Stimulated activated CD8-positive, alpha-beta memory T cell treated with anti-CD3 and anti-CD28 coated beads, Interleukin-15, amount 100 ng/mL, for 4 hours (primary cell): Measurements from ENCODE around the gene HGS.
A peak's percentile ranks its signal among the peaks of the same experiment; 100 is the strongest.
"Not testable (repeated sequence)": the region's sequence is repeated elsewhere in the genome, so short reads cannot be mapped to it uniquely, and the experiment has no call there.

ENCODE experiments used
- DNase-seq, 2 donors: peaks; one replicate each; pipeline ENCODE4 v3.0.0-alpha.2; 2020; ENCODE audit warnings: low read depth in 2 of 2

Gene HGS

GRCh38 chr17:81655378-81656117 lies 28.3 kb upstream of the HGS start:
- no peak for DNase-seq

DNA sequence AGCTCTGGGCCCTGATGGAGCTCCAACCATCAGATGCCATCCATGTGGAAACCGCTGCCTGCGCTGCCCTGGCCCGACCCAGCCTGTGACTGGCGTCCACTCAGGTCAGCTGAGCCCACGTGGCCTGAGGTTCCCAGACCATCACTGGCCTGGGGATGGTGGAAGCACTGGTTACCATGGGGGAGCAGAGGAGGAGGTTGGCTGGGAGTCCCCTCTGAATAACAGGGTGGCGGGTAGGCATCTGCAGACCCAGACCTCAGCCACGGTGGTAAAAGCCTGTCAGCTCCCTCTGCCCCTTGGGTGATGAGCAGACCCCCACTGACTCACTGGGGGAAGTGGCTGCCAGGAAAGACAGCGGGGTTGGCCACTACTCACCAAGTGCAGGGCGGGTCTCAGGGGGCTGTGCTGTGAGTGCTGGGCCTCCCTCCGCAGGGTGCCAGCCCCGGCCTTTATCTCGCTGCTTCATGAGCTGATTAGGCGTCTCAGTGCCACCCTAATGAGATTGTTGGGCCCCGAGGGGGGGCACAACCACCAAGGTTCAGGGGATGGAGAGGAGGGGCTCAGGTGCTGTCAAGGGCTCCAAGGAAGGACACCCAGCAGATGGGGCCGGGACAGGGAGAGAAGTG lies 27.6 kb upstream of the HGS start, which contains the start of gene PDE6G:
TSS of gene PDE6G (minus strand) at position 425 of the 626 bp plus-strand sequence. CDS start 3,237 bp downstream, outside the sequence.
- no peak for DNase-seq

- DNase-seq: no peak
Observed at GRCh38 chr17:81656835-81657234, 27.0 kb upstream of the HGS start.

GRCh38 chr17:81659038-81659437 lies 24.8 kb upstream of the HGS start:
- DNase-seq: no peak

DNA sequence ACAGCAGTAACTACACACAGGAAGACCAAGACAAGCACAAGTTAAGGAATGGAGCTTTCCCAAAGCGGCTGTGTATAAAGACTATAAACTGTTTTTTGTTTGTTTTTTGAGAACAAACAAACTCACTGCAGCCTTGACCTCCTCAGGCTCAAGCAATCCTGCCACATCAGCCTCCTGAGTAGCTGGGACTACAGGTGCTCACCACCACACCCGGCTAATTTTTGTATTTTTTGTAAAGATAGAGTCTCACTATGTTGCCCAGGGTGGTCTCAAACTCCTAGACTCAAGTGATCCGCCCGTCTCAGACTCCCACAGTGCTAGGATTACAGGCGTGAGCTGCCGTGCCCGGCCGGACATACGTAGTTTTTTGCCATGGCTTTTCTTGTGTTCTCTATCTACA lies 23.4 kb upstream of the HGS start:
- DNase-seq: no peak

- DNase-seq: no peak
Observed at GRCh38 chr17:81662002-81662401, 21.8 kb upstream of the HGS start.

DNA sequence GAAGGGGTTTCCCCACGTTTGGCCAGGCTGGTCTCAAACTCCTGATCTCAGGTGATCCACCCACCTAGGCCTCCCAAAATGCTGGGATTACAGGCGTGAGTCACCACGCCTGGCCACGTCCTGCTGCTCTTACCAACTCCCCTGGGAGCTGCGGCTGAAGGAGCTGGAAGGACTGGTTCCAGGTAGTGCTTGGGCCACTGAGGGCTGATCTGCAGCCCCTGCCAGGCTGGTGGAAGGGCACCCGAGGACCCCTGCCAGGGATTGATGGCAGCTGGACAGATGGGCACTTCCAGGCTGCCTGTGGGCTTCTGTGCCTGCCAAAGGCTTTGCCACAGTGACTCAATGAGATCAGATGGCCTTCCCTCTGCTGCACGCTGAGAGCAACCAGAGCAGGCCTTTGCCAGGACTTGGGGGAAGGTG lies 19.8 kb upstream of the HGS start:
- DNase-seq: no peak

DNA sequence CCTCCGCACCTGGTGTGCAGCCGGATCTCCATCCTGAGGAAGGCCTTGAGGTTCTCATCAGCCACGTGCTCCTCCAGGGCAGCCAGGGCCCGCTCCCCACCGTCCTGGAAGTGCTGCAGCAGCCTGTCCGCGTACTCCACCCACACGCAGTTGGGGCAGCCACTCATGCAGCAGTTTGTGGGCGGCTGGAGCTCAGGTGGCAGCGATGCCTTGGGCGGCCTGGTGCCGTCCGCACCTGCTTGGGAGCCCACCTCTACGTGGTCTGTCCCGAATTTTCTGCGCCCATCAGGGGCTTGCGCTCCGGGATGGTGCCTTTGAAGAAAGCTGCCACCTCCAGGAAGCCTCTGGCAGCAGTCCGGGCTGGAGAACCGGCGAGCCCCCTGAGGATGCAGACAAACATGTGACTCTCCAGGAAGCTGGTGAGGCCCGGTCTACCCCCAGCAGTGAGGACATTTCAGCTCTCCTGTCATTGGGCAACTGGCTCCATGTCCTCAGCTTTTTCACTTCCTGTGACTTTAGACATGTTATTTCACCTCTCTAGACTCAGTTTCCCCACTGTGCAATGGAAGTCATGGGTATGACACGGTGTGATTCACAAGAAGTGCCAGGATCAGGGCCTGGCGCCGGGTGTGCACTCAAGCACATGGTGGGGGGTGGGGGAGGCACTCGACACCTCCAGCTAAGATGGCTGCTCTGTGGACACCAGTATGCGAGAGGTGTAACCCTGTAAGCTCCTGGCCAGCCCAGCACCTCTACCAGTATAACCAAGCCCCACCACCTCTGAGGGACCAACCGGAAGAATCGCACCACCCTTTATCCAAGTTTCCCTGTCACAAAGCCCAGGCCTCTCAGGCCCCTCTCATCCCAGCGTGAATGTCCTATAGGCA lies 18.4 kb upstream of the HGS start:
- DNase-seq: no peak

- DNase-seq: no peak
Observed at GRCh38 chr17:81666092-81666341, 17.8 kb upstream of the HGS start.

DNA sequence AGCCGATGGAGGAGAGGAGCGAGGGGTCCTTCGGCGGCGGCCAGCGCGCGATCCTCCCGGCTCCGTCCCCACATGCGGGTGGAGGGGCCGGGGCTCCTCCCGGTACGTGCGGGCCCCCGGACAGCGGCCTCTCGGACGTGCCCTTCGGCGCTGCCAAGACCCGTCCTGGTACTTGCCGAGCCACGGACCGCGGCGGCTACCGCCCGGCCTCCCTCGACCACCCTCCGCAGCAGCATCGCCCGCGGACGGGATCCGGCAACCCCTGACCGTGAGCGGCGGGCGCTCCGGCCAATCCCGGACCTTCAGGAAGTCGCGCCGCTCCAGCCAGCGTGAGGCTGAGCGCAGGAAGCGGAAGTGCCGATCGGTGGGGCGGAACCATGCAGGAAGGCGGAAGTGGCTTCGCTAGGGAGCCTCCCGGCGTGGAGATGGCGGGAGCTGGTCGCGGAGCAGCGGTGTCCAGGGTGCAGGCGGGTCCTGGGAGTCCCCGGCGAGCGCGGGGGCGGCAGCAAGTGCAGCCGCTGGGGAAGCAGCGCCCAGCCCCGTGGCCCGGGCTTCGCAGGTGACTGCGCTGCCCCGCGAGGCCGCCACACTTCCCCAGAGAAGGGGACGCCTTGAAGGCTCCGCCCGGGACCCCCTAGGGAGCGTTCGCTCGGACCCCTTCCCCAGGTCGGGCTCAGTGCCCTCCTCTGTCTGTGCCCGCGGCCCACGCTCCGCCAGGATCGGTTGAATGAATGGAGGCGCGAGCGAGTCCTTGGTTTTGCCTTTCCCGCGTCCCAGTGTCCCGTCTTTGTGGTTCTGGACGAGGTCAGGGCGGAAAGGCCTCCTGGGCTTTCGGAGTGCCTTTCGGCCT lies 17.2 kb upstream of the HGS start, which contains the start of the genes CCDC137 and OXLD1:
TSS of gene CCDC137 (plus strand) at position 396 of the 850 bp plus-strand sequence. CDS start at position 426, 30 bp downstream.
TSS of gene OXLD1 (minus strand) at position 264 of the 850 bp plus-strand sequence. CDS start at position 236, 28 bp downstream.
- DNase-seq: peak; percentile 82 to 84

DNA sequence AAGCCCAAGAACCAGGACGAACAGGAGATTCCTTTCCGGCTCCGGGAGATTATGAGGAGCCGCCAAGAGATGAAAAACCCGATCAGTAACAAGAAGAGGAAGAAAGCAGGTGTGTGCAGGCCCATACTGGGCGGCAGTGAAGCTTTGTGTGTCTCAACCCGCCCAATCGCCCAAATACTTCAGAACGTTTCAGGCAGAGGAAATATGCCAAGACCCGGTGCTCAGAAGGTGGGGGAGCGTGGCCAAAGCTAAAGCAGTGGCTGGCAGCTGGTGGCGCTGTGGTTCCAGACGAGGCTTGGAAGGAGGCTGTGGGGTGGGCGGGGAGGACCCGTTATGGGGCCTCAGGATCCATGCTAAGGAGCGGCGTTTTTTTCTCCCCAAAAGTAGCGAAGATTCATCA lies 16.1 kb upstream of the HGS start:
- DNase-seq: no peak

DNA sequence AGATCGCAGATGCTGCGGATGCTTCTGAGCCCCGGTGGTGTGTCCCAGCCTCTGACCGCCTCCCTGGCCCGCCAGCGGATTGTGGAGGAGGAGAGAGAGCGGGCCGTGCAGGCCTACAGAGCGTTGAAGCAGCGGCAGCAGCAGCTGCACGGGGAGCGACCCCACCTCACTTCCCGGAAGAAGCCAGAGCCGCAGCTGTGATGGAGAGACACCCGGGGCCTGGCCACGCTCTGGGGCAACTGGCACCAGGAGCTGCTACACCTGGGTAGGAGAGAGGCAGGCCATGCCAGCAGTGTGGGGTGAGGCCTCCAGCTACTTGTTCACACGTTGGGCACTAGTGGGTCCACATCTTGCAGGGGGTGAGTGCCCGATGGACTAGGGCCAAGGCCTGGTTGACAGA lies 11.3 kb upstream of the HGS start:
- DNase-seq: no peak

- DNase-seq: no peak
Observed at GRCh38 chr17:81672954-81673353, 10.9 kb upstream of the HGS start.

- DNase-seq: no peak
Observed at GRCh38 chr17:81673561-81674258, 10.1 kb upstream of the HGS start.

DNA sequence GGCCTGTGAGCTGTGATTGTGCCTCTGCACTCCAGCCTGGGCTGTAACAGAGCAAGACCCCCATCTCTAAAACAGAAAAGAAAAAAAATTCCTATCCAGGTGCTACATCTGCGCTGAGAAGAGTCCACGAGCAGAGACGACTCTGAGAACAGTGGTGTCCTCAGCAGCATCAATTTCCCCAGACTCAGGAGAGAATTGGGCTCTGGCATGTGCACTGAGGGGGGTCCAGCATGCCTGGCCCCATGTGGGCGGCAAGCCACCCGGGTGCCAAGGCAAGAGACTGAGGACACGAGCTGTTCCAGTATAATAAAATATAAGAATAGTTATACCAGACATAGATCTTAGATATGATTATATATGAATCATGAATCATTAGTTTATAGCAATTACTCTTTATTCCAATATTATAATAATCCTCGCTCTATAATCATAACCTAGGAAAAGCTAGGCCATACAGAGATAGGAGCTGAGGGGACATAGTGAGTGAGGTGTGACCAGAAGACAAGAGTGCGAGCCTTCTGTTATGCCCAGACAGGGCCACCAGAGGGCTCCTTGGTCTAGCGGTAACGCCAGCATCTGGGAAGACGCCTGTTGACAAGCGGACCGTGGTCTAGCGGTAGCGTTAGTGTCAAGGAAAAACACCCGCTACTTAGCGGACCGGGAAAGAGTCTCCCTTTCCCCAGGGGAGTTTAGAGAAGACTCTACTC lies 8.1 kb upstream of the HGS start:
- DNase-seq: not testable (repeated sequence)

GRCh38 chr17:81676906-81677305 lies 6.9 kb upstream of the HGS start:
- no peak for DNase-seq

- DNase-seq: no peak
Observed at GRCh38 chr17:81680150-81680549, 3.7 kb upstream of the HGS start.

DNA sequence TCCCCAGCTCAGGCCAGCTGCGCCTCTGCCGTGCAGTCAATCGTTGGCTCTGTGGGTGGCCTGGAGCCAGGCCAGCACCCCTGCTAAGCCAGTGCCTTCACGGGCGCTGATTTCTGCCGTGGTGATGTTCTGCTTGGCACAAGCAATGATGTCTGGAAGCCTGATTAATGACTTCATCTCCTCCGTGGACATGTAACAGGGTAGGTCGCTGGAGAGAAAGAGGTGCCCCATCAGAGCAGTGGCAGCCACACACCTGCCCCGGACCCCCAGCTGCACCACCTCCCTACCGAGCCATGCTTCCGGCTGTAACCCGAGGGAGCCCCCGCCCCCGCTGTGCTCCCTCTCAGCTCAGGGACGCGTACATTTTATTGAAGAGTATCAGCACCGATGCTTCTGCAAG lies 2.1 kb upstream of the HGS start:
- no peak for DNase-seq

- DNase-seq: no peak
Observed at GRCh38 chr17:81682565-81683207, 1.1 kb upstream of the HGS start.

GRCh38 chr17:81683208-81683583 lies 615 bp upstream of the HGS start:
- DNase-seq: no peak
